HG03457 (cell line): ENCODE data around the gene STK35.
"Not testable (repeated sequence)": the region's sequence is repeated elsewhere in the genome, so short reads cannot be mapped to it uniquely, and the experiment has no call there.

Experiments used
- ATAC-seq: cut with Tn5 transposase; IDR thresholded peaks from one replicate; pipeline ENCODE4 v1.9.1; 2021; ENCODE audit warnings: moderate number of reproducible peaks; ENCODE audit not compliant: unreplicated experiment

The STK35 gene

GRCh38 chr20:2156666-2157624, 55.3 kb downstream of the STK35 start:
- no peak for ATAC-seq

GRCh38 chr20:2162125-2162822, 60.6 kb downstream of the STK35 start:
- no peak for ATAC-seq

DNA sequence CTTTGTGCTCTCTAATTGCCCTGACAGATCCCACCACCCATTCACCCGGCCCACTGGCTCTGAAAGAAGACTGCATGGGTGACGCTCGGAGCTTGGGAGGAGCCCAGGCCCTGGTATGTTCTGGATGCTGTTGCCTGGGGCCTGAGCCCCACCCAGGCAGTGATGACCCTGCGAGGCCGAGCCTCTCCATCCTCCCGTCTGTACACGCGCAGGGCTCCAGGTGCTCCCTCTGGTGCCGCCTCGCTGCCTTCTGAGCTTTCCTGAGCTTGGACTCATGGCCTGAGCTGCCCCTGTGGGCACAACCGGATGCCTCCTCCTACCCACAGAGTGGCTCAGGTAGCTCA, 61.2 kb downstream of the STK35 start:
- ATAC-seq, result no peak

DNA sequence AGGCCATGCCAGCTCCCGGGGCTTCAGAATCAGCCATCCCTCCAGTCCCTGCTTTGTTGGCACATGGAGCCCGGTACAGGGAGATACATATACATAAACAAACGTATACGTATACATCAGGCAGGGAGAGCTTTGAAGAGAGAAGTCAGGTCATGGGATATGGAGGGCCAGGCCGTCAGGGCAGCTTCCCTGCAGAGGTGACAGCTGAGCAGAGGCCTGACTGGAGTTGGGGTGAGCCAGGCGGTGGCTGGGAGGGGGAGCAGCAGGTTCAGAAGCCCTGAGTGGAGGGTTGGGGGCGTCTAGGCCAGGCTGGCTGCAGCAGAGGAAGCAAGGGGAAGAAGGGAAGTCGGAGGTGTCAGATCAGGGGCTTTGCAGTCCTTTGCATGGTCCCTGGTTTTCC, 61.7 kb downstream of the STK35 start:
- ATAC-seq, result no peak

DNA sequence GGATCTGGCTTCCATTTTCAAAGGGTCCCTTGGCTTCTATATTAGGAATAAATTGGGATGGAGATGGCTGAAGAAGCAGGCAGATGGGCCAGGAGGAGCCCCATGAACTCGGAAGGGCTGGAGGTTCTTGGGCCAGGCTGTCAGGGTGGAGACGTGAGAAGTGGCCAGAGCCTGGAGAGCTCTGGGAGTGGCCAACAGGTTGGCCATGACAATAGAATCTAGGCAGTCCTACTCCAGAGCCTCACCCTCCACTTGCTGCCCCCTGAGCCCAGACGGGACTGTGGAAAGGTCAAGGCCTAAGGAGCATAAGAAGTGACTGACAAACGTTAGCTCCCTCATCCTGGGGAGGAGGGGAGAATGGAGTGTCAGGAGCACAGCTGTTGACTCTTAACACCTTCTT, 62.1 kb downstream of the STK35 start:
- ATAC-seq, result no peak

GRCh38 chr20:2164421-2164820, 62.8 kb downstream of the STK35 start:
- ATAC-seq, result no peak

- no peak for ATAC-seq
Measured at GRCh38 chr20:2164966-2165365, 63.3 kb downstream of the STK35 start.

DNA sequence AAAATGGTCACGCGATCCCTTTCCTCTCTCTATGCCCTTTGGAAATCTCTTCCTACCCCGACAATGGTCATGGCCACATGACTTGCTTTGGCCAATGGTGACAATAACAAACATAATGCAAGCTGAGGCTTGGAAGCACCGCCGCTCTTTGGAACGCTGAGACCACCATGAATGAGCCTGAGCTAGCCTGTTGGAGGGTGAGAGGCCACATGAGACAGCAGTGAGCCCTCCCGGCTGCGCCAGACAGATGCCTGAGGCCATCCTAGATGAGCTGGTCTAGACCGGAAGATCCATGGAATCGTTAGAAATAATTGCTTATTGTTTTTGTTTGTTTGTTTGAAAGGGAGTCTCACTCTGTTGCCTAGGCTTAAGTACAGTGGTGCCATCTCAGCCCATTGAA, 64.2 kb downstream of the STK35 start:
- no peak for ATAC-seq

- ATAC-seq, result no peak
Measured at GRCh38 chr20:2167112-2167511, 65.5 kb downstream of the STK35 start.

GRCh38 chr20:2168946-2169345, 67.3 kb downstream of the STK35 start:
- no peak for ATAC-seq

DNA sequence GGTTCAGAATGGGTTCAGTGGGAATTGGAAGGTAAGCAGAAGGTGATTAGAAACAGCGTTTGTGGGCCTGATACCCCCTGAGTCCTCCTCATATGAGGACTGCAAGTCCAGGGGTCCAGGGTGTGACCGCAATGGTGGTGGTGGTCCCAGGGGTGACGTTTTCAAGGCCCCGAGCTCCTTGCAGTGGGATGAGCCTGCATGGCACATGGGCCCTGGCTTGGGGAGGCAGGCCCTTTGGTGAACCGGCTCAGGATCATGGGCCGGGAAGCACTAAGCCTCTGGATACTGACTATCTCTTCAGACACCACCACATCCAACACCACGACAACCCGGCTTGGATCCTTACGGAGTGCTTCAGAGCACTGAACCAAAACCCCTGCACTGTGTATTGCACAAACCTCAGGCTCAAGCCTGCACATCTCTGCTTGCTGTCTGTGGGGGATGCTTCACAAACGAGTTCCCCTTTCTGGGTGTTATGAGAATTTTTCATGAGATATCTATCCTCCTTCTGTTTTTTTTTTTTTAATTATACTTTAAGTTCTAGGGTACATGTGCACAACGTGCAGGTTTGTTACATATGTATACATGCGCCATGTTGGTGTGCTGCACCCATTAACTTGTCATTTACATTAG, 67.9 kb downstream of the STK35 start:
- ATAC-seq, result no peak

DNA sequence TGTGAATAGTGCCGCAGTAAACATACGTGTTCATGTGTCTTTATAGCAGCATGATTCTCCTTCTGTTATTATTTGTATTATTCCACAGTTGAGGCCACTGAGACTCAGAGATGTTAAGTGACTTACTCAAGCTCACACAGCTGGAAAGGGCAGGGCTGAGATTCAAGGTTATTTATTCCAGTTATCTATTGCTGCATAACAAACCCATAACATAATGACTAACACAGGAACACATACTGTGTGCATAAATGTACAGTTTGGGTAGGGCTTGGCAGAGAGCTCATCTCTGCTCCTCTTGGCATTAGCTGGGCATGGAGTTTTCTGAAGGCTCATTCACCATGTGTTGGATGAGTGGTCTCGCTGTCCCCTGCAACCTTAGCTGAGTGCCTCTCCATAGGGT, 68.8 kb downstream of the STK35 start:
- ATAC-seq, result no peak

GRCh38 chr20:2171266-2171790, 69.7 kb downstream of the STK35 start:
- no peak for ATAC-seq

GRCh38 chr20:2171840-2172239, 70.2 kb downstream of the STK35 start:
- ATAC-seq, result not testable (repeated sequence)

- no peak for ATAC-seq
Measured at GRCh38 chr20:2172305-2173175, 70.9 kb downstream of the STK35 start.

GRCh38 chr20:2173186-2173585, 71.6 kb downstream of the STK35 start:
- no peak for ATAC-seq

GRCh38 chr20:2174067-2174466, 72.4 kb downstream of the STK35 start:
- ATAC-seq, result no peak

- ATAC-seq, result no peak
Measured at GRCh38 chr20:2176946-2177345, 75.3 kb downstream of the STK35 start.

DNA sequence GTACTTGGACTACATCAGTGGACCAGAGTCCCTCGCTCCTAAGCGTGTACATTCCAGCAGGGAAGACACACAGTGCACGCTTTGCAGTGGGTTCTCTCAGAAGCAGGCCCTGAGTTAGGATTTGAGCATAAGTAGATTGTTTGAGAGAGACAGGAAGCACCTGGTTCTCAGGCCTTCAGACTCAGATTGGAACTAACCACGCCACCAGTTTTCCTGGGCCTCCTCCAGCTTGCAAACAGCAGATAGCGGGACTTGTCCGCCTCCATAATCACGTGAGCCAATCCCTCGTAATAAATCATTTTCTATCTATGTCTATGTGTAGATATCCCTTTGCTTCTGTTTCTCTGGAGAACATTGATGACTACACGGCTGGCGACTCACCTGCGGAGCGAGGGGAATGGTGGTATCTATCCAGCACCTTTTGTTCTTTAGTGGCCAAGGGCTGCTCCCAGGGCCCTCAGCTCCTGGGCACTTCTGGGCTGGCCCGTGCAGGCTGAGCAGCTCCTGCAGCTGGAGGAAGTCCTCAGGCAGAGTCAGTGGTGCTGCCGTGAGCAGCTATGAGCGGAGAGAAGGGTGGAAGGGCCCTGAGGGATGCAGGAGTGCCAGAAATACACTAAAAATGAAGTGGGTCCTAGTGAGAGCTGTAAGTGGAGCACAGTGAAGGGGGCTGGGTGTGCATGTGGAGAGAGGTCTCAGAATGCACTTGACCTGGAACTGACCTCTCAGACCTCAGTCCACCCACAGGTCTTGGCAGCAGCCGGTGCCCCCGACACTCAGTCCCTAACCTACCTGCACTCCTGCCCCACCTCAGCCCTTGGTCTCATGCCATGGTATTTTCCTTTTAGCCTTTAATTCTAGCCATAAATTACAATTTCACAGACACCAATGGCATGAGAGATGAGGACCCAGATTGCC, 76.9 kb downstream of the STK35 start:
- no peak for ATAC-seq

DNA sequence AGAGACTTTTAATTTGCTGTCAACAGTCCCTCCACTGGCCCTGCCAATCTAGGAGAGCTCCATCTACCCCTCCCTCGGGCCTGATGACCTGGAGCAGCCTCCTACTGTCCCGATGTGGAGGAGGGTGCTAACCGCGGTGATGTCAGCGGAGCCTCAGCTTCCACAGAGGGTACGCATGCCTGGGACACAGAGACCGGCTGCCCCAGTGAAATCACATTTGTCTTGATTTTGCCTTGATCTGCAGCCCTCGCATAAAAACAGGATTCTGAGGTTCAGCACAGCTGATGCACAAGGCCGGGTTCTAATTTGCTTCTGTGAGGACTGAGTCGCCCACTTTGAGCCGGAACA, 77.6 kb downstream of the STK35 start:
- ATAC-seq, result no peak
